HG03135 (cell line): ENCODE measurements around the gene RREB1.
A peak's percentile ranks its signal among the peaks of the same experiment; 100 is the strongest.

ENCODE experiments used
- ATAC-seq: cut with Tn5 transposase; IDR thresholded peaks from one replicate; pipeline ENCODE4 v1.9.1; 2021; ENCODE audit warnings: mild to moderate bottlenecking, moderate library complexity; ENCODE audit not compliant: unreplicated experiment

RREB1 gene, protein sequence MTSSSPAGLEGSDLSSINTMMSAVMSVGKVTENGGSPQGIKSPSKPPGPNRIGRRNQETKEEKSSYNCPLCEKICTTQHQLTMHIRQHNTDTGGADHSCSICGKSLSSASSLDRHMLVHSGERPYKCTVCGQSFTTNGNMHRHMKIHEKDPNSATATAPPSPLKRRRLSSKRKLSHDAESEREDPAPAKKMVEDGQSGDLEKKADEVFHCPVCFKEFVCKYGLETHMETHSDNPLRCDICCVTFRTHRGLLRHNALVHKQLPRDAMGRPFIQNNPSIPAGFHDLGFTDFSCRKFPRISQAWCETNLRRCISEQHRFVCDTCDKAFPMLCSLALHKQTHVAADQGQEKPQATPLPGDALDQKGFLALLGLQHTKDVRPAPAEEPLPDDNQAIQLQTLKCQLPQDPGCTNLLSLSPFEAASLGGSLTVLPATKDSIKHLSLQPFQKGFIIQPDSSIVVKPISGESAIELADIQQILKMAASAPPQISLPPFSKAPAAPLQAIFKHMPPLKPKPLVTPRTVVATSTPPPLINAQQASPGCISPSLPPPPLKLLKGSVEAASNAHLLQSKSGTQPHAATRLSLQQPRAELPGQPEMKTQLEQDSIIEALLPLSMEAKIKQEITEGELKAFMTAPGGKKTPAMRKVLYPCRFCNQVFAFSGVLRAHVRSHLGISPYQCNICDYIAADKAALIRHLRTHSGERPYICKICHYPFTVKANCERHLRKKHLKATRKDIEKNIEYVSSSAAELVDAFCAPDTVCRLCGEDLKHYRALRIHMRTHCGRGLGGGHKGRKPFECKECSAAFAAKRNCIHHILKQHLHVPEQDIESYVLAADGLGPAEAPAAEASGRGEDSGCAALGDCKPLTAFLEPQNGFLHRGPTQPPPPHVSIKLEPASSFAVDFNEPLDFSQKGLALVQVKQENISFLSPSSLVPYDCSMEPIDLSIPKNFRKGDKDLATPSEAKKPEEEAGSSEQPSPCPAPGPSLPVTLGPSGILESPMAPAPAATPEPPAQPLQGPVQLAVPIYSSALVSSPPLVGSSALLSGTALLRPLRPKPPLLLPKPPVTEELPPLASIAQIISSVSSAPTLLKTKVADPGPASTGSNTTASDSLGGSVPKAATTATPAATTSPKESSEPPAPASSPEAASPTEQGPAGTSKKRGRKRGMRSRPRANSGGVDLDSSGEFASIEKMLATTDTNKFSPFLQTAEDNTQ (N-terminal part only)

DNA sequence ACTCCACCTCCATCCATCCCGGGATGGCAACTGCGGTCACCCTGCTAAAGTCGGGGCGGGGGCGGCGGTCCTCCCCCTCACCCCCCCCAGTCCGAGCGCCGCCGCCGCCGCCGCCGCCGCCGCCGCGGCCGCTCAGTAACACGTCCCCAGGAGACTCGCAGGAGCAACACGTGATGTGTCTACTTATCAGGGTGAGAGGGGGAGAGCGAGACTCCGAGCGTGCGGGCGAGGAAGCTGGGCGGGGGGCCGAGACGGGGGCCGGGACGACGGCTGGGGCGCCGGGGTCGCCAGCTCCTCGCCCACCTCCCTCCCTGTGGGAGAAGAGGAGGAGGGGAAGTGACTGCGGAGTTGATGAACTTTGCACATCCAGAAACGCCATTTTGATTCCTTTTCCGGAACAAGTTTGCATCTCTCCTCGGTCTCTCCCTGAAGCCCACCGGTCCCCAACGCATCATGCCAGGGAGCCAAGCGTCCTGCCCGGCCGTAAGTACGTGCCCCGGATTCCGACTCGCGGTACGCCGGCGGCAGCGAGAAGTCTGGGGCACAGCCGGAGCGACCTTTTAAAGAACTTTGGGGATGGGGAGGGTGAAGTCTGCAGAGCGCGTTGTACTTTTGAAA lies at the start of gene RREB1:
Gene RREB1, plus strand, starts transcription at position 384 of the 618 bp plus-strand sequence. CDS start 73,951 bp downstream, outside the sequence.
- peak; percentile 51 for ATAC-seq

DNA sequence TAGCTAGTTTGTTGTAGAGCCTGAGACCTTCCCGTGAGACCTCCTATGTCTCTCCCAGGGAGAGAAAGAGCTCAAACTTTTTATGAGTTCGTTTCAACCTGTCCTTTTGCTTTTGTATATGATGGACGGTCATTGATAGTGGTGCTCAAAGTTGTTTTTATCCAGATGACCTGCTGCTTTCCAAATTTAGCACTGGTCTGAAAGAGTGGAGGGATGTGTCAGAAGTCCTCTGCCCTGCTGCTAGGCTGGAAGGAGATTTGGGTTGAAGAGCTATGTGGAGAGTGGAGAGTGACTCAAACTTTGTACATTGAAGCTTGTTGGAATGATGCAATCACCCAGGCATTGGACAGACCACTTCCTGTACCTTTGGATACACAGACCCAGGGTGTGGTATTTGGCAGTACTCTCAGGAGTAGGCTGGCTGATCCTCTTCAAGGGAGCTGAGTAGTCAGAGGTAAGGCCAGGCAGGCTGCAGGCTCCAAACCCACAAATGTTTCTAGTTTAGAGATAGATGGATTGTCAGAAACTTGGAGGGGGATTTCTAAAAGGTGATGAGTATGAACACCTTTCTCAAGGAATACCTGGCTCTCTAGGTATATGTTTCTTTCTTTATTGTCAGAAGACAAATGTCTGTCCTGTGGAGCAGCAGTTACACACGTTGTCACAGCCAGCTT lies 49.4 kb upstream of the RREB1 start:
- no peak for ATAC-seq

GRCh38 chr6:7060769-7061516 lies 46.8 kb upstream of the RREB1 start:
- no peak for ATAC-seq

DNA sequence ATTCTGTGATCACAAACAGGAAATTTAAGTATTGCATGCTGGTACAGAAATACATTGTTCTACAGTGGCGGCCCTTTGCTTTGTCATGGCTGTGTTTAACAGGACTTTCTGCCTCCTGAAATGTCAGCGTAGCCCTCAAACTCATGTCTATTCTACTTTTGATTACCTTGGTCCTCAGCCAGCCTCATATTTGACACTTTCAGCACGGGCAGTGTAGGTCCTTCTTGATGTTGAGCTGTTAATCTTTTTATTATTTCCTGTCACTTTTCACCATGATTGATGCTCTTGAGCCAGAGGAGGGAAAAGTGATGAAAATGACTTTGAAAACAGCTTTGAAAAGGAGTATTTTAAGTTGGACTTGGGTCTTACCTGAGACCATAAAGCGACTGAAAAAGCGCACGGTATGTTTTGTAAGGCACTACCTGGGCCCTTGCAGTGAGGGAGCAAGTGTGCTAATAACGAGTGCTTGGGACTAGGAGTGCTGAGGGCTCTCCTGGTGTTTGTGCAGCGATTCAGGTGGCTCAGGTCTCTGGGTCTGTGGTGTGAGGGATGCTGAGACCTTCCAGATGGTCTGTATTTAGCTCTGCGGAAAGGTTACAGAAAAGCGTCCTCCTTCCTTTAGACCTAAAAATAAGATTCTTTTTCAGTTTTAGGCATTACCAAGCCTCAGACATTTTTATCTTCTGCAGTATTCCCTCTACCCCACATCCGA lies 45.2 kb upstream of the RREB1 start:
- ATAC-seq = no peak

- ATAC-seq = no peak
Measured at GRCh38 chr6:7067305-7067704, 40.5 kb upstream of the RREB1 start.

DNA sequence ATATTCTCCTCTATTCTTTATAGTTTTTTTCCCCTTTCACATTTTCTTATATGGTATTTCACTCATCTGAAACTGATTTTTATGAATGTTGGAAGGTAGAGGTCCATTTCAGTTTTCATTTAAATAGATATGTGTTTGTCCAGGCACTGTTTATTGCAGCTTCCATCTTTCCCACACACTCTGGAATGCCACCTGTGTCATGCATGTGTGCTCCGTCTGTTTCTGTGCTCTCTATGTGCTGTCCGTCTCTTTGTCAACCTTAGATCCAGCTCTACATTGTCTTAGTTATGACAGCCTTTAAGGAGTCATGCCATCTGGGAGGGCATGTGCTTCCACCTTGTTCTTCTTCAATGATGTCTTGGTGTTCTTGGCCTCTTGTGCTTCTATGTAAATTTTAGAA lies 36.4 kb upstream of the RREB1 start:
- no peak for ATAC-seq

GRCh38 chr6:7073082-7073820 lies 34.5 kb upstream of the RREB1 start:
- ATAC-seq = peak; percentile 11

DNA sequence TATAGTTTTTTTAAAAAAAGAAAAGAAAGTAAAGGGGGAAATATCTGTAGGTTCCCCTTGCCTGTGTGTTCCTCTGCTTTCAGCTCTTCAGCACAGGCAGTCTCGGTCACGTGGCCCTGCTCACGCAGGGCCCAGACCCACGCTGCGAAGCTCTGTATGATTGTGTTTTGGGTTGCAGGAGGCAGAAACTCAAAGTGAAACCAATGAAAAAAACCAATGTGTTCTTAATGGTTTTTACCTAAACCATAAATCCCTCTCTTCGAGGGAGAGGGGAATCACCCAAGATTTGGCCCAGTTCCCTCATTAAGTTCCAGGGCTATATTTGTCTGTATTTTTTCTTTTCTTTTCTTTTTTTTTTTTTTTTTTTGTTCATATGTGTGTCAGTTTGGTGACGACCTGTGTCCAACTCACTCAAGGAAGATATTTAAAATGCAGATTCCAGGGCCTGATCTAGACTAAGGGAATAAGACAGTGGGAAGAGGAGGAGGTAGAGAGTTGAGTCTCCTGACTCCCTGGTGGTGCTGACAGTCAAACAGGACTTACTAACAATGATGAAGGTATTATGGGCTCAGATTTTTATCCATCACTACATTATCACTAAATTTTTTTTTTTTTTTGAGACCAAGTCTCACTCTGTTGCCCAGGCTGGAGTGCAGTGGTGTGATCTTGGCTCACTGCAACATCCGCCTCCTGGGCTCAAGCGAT lies 33.8 kb upstream of the RREB1 start:
- ATAC-seq = peak; percentile 97

- ATAC-seq = no peak
Measured at GRCh38 chr6:7074870-7075269, 32.9 kb upstream of the RREB1 start.

GRCh38 chr6:7075341-7076000 lies 32.3 kb upstream of the RREB1 start:
- no peak for ATAC-seq

DNA sequence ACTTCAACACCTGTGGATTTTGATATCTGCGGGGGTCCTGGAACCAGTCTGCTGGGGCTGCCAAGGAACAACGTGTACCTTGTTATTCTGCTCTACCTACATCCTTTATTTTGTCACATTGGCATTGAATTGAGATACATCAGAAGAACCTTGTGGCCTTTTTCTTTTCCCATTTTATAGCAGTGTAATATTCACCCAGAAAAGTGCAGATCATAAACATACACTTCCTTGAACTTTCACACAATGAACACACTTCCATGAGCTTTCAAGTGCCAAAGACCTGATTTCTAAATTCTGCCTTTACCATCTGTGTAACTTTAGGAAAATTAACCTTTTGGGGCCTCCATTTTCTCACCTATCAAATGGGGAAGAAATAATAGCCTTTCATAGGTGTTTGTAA lies 29.9 kb upstream of the RREB1 start:
- no peak for ATAC-seq

DNA sequence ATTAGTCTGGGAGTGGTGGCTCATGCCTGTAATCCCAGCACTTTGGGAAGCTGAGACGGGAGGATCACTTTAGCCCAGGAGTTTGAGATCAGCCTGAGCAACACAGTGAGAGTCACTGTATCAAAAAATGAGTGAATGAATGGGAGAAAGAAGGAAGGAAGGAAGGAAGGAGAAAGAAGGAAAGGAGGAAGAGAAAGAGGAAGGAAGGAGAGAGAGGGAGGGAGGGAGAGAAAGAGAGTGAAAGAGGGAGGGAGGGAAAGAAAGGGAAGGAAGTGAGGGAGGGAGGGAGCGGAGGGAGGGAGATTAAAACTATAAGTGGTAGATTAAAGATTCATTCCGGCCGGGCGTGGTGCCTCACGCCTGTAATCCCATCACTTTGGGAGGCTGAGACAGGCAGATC lies 28.9 kb upstream of the RREB1 start:
- ATAC-seq = no peak

- no peak for ATAC-seq
Measured at GRCh38 chr6:7080311-7080710, 27.4 kb upstream of the RREB1 start.

GRCh38 chr6:7085911-7086310 lies 21.9 kb upstream of the RREB1 start:
- no peak for ATAC-seq

DNA sequence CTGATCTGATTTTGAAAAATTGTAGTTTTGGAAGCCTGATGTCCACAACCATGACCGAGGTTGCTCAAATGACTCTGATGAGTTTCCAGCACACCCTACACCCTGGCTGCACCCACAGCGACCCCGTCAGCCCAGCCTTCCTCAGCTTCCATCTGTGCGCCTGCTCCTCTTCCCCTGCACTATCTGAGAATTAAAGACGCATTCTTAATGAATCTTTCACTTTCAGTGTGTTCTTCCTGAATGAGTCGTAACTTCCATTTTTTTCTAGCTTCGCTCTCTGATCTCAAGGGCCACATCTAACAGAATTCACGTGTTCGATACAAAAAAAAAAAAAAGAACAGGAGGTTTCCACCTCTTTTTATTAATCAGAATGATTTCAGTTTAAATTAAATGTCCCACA lies 21.3 kb upstream of the RREB1 start:
- ATAC-seq = no peak

DNA sequence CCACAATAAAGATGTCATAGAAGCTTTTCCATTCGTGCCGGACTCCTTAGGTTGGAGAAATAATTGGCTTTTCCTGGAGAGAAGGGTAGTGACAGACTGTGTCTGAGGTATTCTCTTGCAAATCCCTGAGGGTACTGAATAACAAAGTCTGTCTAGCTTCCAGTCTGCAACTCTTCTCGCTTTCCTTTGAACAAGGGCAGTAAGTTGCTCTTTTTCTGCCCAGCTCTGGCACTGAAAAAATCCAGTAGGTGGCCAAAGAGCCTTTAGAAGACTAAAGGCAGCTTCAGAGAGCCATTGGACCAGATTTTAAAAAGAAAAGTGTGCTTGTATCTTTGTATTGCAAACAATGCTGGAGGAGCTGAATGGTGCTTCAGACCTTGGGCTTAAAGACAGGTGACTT lies 20.7 kb upstream of the RREB1 start:
- ATAC-seq = no peak

DNA sequence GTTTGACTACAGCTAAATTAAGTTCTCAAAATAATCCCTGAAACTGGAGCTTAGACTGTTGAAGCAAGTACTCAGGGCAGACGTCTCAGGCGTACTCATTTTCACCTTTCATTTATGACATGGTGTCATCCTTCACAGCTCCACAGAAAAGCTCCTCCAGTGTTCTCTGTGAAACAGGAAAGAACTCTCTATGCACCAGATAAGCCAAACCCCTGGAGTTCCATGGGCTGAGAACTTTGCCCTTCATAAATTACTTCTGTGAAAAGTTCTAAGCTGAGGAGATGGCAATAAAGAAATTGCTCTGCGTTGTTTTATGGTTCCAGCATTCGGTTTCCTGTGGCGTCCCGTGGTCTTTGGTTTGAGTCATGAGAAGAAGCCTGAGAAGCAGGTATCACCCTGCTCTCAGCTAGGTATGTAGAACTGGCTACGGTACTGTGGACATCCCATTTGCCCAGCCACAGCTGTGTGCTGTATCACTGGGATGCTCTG lies 20.2 kb upstream of the RREB1 start:
- peak; percentile 53 for ATAC-seq
